ENCODE measurements around the gene CD19.
"Not testable (repeated sequence)": the region's sequence is repeated elsewhere in the genome, so short reads cannot be mapped to it uniquely, and the experiment has no call there.

The CD19 gene

DNA sequence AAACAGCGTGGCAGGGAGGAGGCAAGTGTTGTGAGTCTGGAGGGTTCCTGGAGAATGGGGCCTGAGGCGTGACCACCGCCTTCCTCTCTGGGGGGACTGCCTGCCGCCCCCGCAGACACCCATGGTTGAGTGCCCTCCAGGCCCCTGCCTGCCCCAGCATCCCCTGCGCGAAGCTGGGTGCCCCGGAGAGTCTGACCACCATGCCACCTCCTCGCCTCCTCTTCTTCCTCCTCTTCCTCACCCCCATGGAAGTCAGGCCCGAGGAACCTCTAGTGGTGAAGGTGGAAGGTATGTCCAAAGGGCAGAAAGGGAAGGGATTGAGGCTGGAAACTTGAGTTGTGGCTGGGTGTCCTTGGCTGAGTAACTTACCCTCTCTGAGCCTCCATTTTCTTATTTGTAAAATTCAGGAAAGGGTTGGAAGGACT is at the start of gene CD19:
CD19 (plus strand) TSS at position 171 of the 425 bp plus-strand sequence; CDS start at position 201, 30 bp downstream.
- FAIRE-seq = peak; percentile 86
- DNase-seq (ENCODE audit: insufficient read length, low spot score) = no peak

DNA sequence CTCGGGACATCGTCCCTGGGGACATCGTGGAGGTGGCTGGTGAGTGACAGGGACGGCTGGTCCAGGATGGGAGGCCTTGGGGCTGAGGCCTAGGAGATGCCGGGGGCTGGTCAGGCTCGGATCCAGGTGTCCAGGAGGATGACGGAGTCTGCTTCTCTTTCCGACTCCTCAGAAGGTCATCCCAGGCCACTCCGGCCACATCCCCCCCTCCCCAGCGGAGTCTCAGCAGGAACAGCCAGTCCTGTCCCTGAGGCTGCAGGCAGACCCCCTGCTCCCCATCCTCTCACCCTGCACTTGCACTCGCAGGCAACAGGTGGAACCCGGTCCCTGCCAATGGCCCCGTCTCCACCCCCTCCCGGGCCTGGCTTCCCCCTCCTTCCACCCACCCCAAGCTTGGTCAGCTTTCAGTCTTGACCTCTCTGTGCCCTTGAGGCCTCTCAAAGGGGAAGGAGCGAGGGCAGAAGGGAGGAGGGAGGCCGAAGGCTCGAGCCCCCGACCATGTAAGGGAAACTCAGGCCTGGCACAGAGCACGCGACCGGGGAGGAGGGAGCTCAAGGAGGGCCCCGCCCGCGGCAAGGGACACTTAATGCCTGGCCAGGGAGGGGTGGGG is 49.1 kb upstream of the CD19 start:
- no peak for FAIRE-seq
- DNase-seq (ENCODE audit: insufficient read length, low spot score) = no peak

- FAIRE-seq (no peak), DNase-seq (ENCODE audit: insufficient read length, low spot score) (no peak)
Observed at GRCh38 chr16:28883221-28883996, 48.4 kb upstream of the CD19 start.

DNA sequence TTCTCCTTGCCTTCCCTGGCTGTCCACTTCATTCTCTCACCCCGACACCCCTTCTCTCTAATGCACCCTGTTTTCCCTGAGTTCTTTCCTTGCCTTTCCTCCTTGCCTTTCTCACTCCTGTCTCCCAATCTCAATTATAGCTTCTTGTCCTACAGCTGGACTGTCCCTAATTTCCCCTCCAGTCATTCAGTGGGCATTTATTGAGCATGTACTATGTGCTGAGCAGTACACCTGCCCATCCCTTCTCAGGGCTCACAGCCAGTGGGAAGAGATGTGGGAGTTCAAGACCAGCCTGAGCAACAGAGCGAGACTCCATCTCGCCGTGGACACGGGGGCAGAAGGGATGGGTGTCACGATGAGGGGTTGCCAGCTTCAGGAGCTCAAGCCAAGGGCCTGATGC is 47.7 kb upstream of the CD19 start:
- DNase-seq (ENCODE audit: insufficient read length, low spot score) (no peak), FAIRE-seq (no peak)

DNA sequence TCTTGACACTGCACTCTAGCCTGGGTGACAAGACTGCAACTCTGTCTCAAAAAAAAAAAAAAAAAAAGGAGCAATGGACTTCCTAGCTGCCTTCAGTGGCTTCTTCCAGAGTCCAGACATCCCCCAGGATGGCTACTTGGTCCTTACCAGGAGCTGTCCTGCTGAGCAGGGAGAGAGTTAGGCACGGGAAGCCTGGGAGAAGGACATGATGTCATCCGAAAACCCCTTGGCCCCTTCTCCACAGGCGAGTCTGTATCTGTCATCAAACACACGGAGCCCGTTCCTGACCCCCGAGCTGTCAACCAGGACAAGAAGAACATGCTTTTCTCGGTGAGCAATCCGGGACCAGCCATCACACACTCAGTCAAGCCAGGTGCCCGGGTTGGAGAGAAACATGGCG is 44.8 kb upstream of the CD19 start:
- no peak for DNase-seq (ENCODE audit: insufficient read length, low spot score)
- FAIRE-seq = no peak

GRCh38 chr16:28890355-28890754 is 41.4 kb upstream of the CD19 start:
- not testable (repeated sequence) for DNase-seq (ENCODE audit: insufficient read length, low spot score); FAIRE-seq

DNA sequence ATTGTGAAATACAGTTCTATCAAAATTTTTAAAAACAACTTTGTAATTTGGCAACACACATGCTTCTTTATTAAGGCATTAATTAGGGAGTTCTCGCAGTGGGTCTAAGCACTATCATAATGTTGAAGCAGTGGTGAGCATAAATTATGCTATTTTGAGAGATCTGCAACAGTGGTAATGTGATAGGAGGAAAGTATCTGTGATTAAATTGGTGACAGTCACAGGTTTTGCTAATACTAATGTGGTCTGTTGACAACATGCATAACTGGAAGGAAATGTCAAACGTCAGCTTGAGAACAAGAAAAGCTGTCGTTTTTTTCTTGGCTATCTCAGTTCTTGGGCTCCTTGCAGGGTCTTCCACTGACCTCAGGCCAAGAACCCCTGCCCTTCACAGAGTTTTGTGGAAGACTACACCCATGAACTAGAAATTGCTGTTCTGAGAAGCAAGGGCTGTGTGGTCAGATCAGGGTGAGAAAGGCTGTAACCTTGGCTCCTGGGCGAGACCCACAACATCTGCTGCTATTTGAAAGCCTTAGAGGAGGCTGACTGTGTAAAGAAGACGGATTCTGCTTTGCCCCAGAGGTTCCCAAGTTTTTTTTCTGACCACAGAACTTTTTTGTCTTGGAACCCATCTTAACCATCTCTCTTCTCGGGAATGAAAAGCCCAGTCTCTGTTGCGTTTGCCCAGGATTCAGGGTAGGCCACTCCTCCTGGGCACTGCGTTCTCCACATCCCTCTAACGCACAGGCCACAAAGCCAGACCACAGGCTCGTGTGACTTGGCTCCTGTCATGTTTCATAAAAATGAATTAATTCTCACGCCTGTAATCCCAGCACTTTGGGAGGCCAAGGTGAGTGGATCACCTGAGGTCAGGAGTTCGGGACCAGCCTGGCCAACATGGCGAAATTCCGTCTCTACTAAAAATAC is 39.5 kb upstream of the CD19 start:
- FAIRE-seq = no peak

GRCh38 chr16:28893291-28893690 is 38.5 kb upstream of the CD19 start:
- DNase-seq (ENCODE audit: insufficient read length, low spot score) = no peak
- FAIRE-seq = no peak

More for the DNA sequence above, 39.5 kb upstream of the CD19 start:
- DNase-seq (ENCODE audit: insufficient read length, low spot score) = no peak

GRCh38 chr16:28895609-28896008 is 36.2 kb upstream of the CD19 start:
- FAIRE-seq (no peak), DNase-seq (ENCODE audit: insufficient read length, low spot score) (no peak)

DNA sequence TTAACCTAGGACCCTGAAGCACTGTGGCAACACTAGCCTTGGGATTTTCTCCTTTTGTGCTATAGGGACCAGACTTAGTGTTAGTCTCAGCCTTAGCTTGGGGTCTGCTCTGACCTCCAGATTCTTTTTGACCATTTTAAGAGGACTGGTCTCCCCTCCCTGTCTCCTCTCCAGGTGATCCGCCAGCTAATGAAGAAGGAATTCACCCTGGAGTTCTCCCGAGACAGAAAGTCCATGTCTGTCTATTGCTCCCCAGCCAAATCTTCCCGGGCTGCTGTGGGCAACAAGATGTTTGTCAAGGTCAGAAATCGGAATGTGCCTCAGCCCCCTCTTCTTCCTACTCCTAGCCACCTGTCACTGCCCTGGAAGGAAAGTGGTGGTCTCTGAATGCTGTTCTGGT is 33.9 kb upstream of the CD19 start:
- DNase-seq (ENCODE audit: insufficient read length, low spot score) = no peak
- FAIRE-seq = no peak

GRCh38 chr16:28898266-28898665 is 33.5 kb upstream of the CD19 start:
- FAIRE-seq = no peak

DNA sequence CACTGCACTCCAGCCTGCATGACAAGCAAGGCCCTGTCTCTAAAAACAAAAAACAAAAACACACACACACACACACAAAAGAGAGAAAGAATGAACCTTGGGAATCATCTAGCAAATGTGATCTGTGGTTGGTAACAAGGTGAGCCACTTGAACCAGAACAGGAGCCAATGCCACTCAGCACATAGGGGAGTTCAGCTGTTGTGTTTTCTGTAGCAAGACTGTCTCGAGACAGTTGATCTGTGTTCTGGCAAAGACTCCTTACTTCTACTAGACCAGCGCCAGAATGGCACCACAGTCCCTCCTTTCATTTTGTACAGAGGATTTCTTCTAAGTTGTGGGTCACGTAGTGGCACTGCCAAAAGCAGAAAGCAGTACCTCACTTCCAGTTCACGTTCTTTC is 32.8 kb upstream of the CD19 start:
- DNase-seq (ENCODE audit: insufficient read length, low spot score) (no peak), FAIRE-seq (no peak)

More at GRCh38 chr16:28898266-28898665, 33.5 kb upstream of the CD19 start:
- no peak for DNase-seq (ENCODE audit: insufficient read length, low spot score)

DNA sequence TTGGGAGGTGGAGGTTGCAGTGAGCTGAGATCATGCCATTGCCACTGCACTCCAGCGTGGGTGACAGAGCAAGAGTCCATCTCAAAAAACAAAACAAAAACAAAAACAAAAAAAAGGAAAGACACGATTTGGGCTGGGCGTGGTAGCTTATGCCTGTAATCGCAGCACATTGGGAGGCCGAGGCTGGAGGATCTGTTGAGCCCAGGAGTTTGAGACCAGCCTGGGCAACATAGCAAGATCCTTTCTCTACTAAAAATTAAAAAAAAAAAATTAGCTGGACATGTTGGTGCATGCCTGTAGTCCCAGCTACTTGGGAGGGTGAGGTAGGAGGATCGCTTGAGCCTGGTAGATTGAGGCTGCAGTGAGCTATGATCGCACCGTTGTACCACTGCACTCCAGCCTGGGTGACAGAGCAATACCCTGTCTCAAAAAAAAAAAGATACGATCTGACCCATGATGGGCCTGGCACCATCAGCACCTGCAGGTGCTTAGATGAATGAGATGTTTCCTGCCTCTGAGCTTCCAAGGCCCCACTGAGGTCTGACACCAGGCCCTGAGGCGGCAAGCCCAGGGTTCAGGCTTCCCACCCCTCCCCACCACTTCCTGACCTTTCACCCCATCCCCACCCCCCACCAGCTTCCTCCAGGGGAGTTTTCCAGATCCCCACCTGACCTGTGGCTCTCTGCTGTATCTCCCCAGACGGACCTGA is 31.7 kb upstream of the CD19 start:
- FAIRE-seq (no peak), DNase-seq (ENCODE audit: insufficient read length, low spot score) (no peak)

DNA sequence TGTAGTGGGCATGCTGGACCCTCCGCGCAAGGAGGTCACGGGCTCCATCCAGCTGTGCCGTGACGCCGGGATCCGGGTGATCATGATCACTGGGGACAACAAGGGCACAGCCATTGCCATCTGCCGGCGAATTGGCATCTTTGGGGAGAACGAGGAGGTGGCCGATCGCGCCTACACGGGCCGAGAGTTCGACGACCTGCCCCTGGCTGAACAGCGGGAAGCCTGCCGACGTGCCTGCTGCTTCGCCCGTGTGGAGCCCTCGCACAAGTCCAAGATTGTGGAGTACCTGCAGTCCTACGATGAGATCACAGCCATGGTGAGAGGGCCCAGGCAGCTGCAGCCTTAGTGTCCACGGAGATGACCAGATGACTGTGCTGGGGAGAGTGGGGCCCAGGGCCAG is 31.2 kb upstream of the CD19 start:
- DNase-seq (ENCODE audit: insufficient read length, low spot score) = no peak
- FAIRE-seq = no peak

GRCh38 chr16:28901862-28902261 is 29.9 kb upstream of the CD19 start:
- no peak for DNase-seq (ENCODE audit: insufficient read length, low spot score)
- FAIRE-seq = no peak

GRCh38 chr16:28902909-28903308 is 28.9 kb upstream of the CD19 start:
- DNase-seq (ENCODE audit: insufficient read length, low spot score) = no peak
- no peak for FAIRE-seq

GRCh38 chr16:28903344-28904042 is 28.3 kb upstream of the CD19 start:
- FAIRE-seq = no peak
- no peak for DNase-seq (ENCODE audit: insufficient read length, low spot score)

DNA sequence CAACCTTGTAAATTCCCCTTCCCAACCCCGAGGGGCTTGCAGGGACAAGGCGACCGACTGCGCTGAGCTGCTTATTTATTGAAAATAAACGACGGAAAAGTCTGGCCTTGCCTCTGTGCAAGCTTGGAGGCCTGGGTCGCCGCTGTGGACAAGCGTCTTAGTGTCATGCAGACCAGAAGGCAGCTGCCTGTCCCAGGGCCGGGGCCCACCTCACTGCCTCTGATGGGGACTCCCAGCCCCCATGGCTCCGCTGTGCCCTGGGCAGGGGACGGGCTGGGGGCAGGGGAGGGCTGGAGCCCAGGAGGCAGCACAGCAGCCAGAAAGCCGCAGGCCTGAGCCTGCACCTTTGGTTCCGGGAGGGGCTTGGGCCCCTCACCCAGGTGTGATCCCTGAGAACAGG is 27.4 kb upstream of the CD19 start:
- FAIRE-seq (no peak), DNase-seq (ENCODE audit: insufficient read length, low spot score) (no peak)

DNA sequence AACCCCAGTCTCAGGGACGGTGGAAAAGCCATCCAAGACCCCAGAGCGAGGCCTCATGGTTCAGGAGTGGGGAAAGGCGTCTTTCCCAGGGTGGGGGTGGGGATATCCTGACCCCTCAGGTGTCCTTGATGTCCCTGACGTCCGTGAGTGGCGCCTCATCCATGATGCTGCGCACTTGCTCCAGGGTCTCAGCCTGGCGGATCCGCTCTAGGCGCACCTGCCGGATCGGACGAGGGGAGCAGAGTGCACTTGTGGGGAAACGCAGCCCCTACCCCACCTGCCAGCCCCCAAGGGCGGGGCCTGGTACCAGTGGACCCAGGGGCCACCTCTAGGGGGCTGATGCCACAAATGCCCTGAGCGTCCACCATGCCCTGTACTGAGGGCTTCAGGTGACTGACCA is 26.9 kb upstream of the CD19 start:
- DNase-seq (ENCODE audit: insufficient read length, low spot score) (no peak), FAIRE-seq (no peak)

- FAIRE-seq = no peak
- no peak for DNase-seq (ENCODE audit: insufficient read length, low spot score)
Observed at GRCh38 chr16:28905229-28905754, 26.5 kb upstream of the CD19 start.

Measured in GM19239 (cell line).